ENCODE measurements around the gene ADGRV1.
"Not testable (repeated sequence)": the region's sequence is repeated elsewhere in the genome, so short reads cannot be mapped to it uniquely, and the experiment has no call there.

The ADGRV1 gene

DNA sequence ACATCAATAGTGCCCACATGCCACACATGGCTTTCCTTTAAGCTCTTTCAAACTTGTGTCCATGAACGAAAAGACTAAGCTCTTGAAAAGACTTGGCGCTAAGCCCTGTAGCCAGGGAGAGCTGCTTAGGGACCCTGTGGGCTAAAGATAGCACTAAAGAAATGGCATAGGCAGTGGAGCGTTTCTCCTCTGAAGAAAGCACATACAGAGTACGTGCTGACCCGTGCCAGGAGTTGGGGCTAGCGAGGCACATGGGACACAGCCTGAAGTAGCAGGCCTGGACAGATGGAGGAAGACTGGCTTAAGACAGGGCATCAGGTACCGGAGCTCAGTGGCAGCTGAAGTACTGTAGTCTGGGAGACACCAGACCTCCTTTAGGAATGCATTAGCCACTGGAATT is 39.7 kb downstream of the ADGRV1 start:
- DNase-seq (ENCODE audit: low read depth in 2 of 2) = no peak

GRCh38 chr5:90600307-90600706 is 41.7 kb downstream of the ADGRV1 start:
- DNase-seq (ENCODE audit: low read depth in 2 of 2) = not testable (repeated sequence)

- DNase-seq (ENCODE audit: low read depth in 2 of 2) = no peak
Observed at GRCh38 chr5:90601468-90601867, 42.9 kb downstream of the ADGRV1 start.

DNA sequence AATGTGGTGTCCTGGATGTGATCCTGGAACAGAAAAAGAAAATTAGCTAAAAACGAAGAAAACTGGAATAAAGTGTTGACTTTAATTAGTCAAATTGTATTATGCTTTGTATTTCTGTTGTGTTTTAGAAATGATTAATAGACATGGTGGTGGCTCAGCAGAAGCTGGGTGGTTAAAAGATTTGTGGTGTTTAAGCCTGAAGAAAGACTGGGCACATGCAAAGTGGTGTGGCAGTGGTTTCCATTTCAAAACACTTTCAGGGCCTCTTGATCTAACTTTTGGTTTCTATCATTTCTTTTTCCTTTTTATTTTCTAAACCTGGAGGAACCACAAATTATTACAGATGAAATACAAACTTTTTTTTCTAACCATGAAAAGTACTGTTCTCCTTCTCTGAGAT is 44.1 kb downstream of the ADGRV1 start:
- no peak for DNase-seq (ENCODE audit: low read depth in 2 of 2)

DNA sequence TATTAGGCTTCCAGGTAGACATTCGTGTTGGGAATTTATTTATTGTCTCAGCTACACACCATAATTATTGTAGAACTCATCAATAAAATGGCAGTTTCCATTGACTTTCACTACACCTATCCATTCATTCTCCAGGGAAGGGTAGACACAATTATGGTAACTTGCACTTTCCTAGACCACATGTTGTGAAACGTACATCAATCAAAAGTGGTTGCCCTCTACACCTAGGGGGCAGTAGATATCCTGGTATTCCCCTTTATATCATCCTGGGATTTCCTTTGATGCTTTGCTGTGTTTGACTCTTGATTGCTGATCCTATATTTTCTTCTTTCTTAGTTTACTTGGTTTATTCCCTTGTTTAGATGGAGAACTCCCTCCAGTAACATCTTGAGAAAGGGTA is 47.9 kb downstream of the ADGRV1 start:
- DNase-seq (ENCODE audit: low read depth in 2 of 2) = no peak

GRCh38 chr5:90612919-90613318 is 54.3 kb downstream of the ADGRV1 start:
- no peak for DNase-seq (ENCODE audit: low read depth in 2 of 2)

DNA sequence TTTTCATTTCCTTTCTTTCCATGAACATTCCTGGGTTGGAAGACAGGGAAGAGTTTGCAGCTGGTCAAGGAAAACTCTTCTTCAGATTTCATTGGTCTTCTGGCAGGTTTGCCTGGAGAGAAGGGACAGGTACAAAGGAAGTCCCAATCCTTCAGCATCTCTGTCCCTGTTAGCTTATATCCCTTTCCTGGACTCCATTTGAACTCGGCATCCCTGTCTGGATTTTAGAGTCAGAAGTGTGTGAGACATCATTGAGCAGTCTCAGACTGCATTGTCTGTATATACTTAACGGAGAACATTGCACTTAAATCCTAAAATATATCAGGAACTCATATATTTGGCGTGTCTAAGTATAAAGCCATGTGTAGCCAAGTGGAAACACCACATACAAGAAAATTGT is 54.9 kb downstream of the ADGRV1 start:
- no peak for DNase-seq (ENCODE audit: low read depth in 2 of 2)

GRCh38 chr5:90613918-90614504 is 55.4 kb downstream of the ADGRV1 start:
- DNase-seq (ENCODE audit: low read depth in 2 of 2) = no peak

DNA sequence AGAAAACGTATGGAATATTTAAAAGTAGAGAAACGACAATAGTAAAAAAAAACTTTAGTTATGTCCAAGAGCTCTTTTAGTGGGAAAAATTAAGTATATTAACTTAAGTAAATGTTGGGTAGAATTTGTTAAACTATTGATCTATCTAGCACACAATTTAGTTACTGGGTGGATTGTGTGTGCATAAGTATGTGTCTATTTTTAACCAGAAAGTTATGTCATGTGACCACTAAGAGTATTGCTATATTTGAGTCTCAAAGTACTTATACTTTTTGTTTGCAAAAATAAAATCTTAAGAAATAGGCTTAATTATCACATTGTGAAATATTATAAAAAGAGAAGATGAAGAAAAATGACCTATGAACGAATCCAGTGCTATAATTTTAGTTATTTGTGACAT is 56.8 kb downstream of the ADGRV1 start:
- DNase-seq (ENCODE audit: low read depth in 2 of 2) = no peak

GRCh38 chr5:90618071-90618470 is 59.5 kb downstream of the ADGRV1 start:
- DNase-seq (ENCODE audit: low read depth in 2 of 2) = no peak

- DNase-seq (ENCODE audit: low read depth in 2 of 2) = not testable (repeated sequence)
Observed at GRCh38 chr5:90619762-90620161, 61.2 kb downstream of the ADGRV1 start.

DNA sequence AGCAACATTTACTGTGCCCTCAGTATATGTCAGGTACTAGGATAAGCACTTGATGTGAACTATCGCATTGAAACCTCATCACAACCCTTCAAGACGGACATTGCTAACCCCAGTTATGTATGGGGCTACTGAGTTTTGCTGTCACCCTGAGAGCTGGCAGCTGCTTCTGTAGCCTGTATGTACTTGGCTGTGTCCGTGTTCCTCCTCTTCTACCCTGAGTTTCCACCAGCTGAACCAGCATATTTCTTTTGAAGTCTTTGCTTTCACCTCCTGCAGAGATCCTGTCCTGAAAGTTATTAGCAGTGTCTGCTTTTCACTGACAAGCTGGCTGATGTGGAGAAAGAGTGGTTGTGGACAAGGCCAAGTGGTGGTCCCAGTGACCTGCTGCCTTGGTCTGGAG is 63.3 kb downstream of the ADGRV1 start:
- no peak for DNase-seq (ENCODE audit: low read depth in 2 of 2)

GRCh38 chr5:90626493-90626892 is 67.9 kb downstream of the ADGRV1 start:
- DNase-seq (ENCODE audit: low read depth in 2 of 2) = no peak

DNA sequence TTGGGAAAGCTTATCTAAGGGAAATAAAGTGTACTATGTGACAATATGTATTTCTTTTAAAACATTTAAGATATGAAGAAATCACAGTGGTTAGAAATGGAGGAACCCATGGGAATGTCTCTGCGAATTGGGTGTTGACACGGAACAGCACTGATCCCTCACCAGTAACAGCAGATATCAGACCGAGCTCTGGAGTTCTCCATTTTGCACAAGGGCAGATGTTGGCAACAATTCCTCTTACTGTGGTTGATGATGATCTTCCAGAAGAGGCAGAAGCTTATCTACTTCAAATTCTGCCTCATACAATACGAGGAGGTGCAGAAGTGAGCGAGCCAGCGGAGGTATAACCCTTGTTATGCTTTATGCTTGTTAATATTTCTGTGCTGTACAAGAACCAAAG is 69.9 kb downstream of the ADGRV1 start:
- no peak for DNase-seq (ENCODE audit: low read depth in 2 of 2)

GRCh38 chr5:90632791-90633190 is 74.2 kb downstream of the ADGRV1 start:
- DNase-seq (ENCODE audit: low read depth in 2 of 2) = no peak

GRCh38 chr5:90636948-90637347 is 78.4 kb downstream of the ADGRV1 start:
- DNase-seq (ENCODE audit: low read depth in 2 of 2) = no peak

DNA sequence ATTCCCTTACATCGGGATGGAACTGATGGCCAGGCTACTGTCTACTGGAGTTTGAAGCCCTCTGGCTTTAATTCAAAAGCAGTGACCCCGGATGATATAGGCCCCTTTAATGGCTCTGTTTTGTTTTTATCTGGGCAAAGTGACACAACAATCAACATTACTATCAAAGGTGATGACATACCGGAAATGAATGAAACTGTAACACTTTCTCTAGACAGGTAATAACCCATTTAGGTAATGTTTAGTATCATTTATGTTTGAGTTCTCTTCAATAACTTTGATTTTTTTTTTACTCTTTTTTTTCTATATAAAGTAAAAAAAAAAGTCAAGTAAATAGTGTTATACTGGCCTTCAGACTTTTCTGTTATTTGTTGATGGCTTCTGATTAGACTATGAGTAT is 79.1 kb downstream of the ADGRV1 start:
- DNase-seq (ENCODE audit: low read depth in 2 of 2) = no peak

- no peak for DNase-seq (ENCODE audit: low read depth in 2 of 2)
Observed at GRCh38 chr5:90638878-90639277, 80.3 kb downstream of the ADGRV1 start.

DNA sequence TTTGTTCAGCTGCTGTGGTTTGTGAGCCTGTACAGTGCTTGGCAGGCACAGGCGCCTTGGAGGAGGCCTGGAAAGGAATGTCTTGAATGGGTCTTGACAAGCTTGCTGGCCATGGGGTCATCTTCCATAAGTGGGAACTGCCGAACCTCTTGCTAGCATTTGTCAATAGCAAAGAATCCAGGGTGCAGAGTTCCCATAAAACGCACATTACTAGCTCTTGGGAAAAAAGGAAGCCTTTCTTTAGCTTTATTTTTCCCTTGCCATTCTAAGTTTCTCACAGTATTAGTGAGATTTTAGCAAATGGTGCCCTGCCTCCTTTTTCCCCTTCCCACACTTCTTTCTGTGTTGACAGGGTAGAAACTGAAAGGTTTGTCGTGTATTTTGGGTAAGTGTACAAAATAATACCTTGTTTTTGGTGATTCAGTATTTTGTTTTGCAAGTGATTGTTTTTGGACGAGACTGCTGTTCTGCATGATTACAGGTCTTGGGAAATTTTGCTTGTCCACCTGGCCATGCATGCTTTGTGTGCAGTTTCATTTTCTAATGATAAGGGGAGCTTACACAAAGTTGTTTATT is 82.0 kb downstream of the ADGRV1 start:
- DNase-seq (ENCODE audit: low read depth in 2 of 2) = no peak

GRCh38 chr5:90641528-90641927 is 82.9 kb downstream of the ADGRV1 start:
- no peak for DNase-seq (ENCODE audit: low read depth in 2 of 2)

- DNase-seq (ENCODE audit: low read depth in 2 of 2) = no peak
Observed at GRCh38 chr5:90642706-90643229, 84.2 kb downstream of the ADGRV1 start.

GRCh38 chr5:90644132-90644531 is 85.5 kb downstream of the ADGRV1 start:
- DNase-seq (ENCODE audit: low read depth in 2 of 2) = no peak

GRCh38 chr5:90645024-90645610 is 86.5 kb downstream of the ADGRV1 start:
- no peak for DNase-seq (ENCODE audit: low read depth in 2 of 2)

Data from stimulated activated CD8-positive, alpha-beta memory T cell treated with anti-CD3 and anti-CD28 coated beads, Interleukin-7, amount 100 ng/mL, for 1 hour (primary cell).